ENCODE data around the gene CLDN1. TPM values are rescaled to one million over a fixed set of nuclear protein-coding genes. Genes with fewer than 3 reads are reported as not detected.

Gene CLDN1
- polyA plus RNA-seq, 1 donor from 2014 or later = 1.3 TPM

- Histone ChIP-seq H3K27me3 (ENCODE audit: insufficient read depth, low read depth, low read length) (no peaks in the 10 kb centered on the region), H3K27ac (ENCODE audit: low read length) (no peak overlapping the region), H3K4me2 (ENCODE audit: low read length) (no peak overlapping the region), H3K9ac (ENCODE audit: low read length) (no peak overlapping the region), H3K9me3 (ENCODE audit: low read length) (no peaks in the 10 kb centered on the region), H3K9me2 (ENCODE audit: insufficient read depth, low read length) (no peaks in the 10 kb centered on the region), H4K20me1 (ENCODE audit: insufficient read depth) (no peaks in the 10 kb centered on the region), H3K4me3 (ENCODE audit: low read length) (no peak overlapping the region), H3F3A (ENCODE audit: insufficient read depth, low read length, poor library complexity, severe bottlenecking) (no peaks in the 10 kb centered on the region), H3K36me3 (ENCODE audit: insufficient read depth, low read length) (no peaks in the 10 kb centered on the region), H3K79me2 (replicated peaks; ENCODE audit: insufficient read depth, low read length) (no peaks in the 10 kb centered on the region), H2AFZ (ENCODE audit: low read depth, low read length) (no peak overlapping the region)
- TF ChIP-seq TAF1 (IDR thresholded peaks at IDR 0.05; ENCODE audit: low read depth) = no peak
- TF ChIP-seq POLR2AphosphoS5 (IDR thresholded peaks at IDR 0.05) = no peak
- TF ChIP-seq REST (IDR thresholded peaks at IDR 0.05; ENCODE audit: borderline replicate concordance) = no peak
- no peak for TF ChIP-seq MXI1 (conservative IDR thresholded peaks at IDR 0.05; ENCODE audit: poor library complexity, severe bottlenecking)
- TF ChIP-seq EP300 (conservative IDR thresholded peaks at IDR 0.05; ENCODE audit: poor library complexity, severe bottlenecking) = no peak
- TF ChIP-seq SMC3 (conservative IDR thresholded peaks at IDR 0.05; ENCODE audit: poor library complexity) = no peak
- TF ChIP-seq EZH2 (IDR thresholded peaks at IDR 0.05; ENCODE audit: borderline replicate concordance, insufficient read depth, low read length, poor library complexity, severe bottlenecking) = no peak
- no peak for TF ChIP-seq RAD21 (conservative IDR thresholded peaks at IDR 0.05)
- TF ChIP-seq CTCF (IDR thresholded peaks at IDR 0.05; ENCODE audit: poor library complexity, severe bottlenecking) = no peak
Observed at GRCh38 chr3:190340071-190340470, 17.8 kb upstream of the CLDN1 start.

- Histone ChIP-seq H3F3A (ENCODE audit: insufficient read depth, low read length, poor library complexity, severe bottlenecking) (no peaks in the 10 kb centered on the region), H3K9me3 (ENCODE audit: low read length) (no peaks in the 10 kb centered on the region), H4K20me1 (ENCODE audit: insufficient read depth) (no peaks in the 10 kb centered on the region), H3K27ac (ENCODE audit: low read length) (no peak overlapping the region), H3K79me2 (replicated peaks; ENCODE audit: insufficient read depth, low read length) (no peaks in the 10 kb centered on the region), H3K9me2 (ENCODE audit: insufficient read depth, low read length) (no peaks in the 10 kb centered on the region), H2AFZ (ENCODE audit: low read depth, low read length) (no peak overlapping the region), H3K4me3 (ENCODE audit: low read length) (no peak overlapping the region), H3K27me3 (ENCODE audit: insufficient read depth, low read depth, low read length) (no peaks in the 10 kb centered on the region), H3K9ac (ENCODE audit: low read length) (no peak overlapping the region), H3K36me3 (ENCODE audit: insufficient read depth, low read length) (no peaks in the 10 kb centered on the region), H3K4me2 (ENCODE audit: low read length) (no peak overlapping the region)
- no peak for TF ChIP-seq MXI1 (conservative IDR thresholded peaks at IDR 0.05; ENCODE audit: poor library complexity, severe bottlenecking)
- no peak for TF ChIP-seq EZH2 (IDR thresholded peaks at IDR 0.05; ENCODE audit: borderline replicate concordance, insufficient read depth, low read length, poor library complexity, severe bottlenecking)
- TF ChIP-seq REST (IDR thresholded peaks at IDR 0.05; ENCODE audit: borderline replicate concordance) = no peak
- TF ChIP-seq SMC3 (conservative IDR thresholded peaks at IDR 0.05; ENCODE audit: poor library complexity) = no peak
- TF ChIP-seq TAF1 (IDR thresholded peaks at IDR 0.05; ENCODE audit: low read depth) = no peak
- no peak for TF ChIP-seq RAD21 (conservative IDR thresholded peaks at IDR 0.05)
- no peak for TF ChIP-seq CTCF (IDR thresholded peaks at IDR 0.05; ENCODE audit: poor library complexity, severe bottlenecking)
- TF ChIP-seq EP300 (conservative IDR thresholded peaks at IDR 0.05; ENCODE audit: poor library complexity, severe bottlenecking) = no peak
Observed at GRCh38 chr3:190339130-190339529, 16.9 kb upstream of the CLDN1 start.
